ENCODE measurements around the gene SAMD3. TPM values are rescaled to one million over a fixed set of nuclear protein-coding genes. Genes with fewer than 3 reads are reported as not detected.
"Not testable (repeated sequence)": the region's sequence is repeated elsewhere in the genome, so short reads cannot be mapped to it uniquely, and the experiment has no call there.

Gene SAMD3
- total and polyA plus RNA-seq, 8 donors = 0.19 to 5.9 (median 1.4) TPM

- no peaks in the 10 kb centered on the region for H3K27me3 ChIP-seq
- ATAC-seq (no peak), FAIRE-seq (no peak), DNase-seq (no peak)
- intact Hi-C loops (cut with DNase I) = no loop called here
- H3K27ac ChIP-seq = no peak overlapping the region
- TF ChIP-seq, protein P1, sequence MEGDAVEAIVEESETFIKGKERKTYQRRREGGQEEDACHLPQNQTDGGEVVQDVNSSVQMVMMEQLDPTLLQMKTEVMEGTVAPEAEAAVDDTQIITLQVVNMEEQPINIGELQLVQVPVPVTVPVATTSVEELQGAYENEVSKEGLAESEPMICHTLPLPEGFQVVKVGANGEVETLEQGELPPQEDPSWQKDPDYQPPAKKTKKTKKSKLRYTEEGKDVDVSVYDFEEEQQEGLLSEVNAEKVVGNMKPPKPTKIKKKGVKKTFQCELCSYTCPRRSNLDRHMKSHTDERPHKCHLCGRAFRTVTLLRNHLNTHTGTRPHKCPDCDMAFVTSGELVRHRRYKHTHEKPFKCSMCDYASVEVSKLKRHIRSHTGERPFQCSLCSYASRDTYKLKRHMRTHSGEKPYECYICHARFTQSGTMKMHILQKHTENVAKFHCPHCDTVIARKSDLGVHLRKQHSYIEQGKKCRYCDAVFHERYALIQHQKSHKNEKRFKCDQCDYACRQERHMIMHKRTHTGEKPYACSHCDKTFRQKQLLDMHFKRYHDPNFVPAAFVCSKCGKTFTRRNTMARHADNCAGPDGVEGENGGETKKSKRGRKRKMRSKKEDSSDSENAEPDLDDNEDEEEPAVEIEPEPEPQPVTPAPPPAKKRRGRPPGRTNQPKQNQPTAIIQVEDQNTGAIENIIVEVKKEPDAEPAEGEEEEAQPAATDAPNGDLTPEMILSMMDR (IDR thresholded peaks at IDR 0.05) = no peak
- H3K4me1 ChIP-seq = no peaks in the 10 kb centered on the region
- no peak overlapping the region for H3K4me3 ChIP-seq
- 53 to 67% methylated on average over 3 of the region's 3 CpGs for WGBS, 2 donors
- H3K36me3 ChIP-seq = no peaks in the 10 kb centered on the region
- no peaks in the 10 kb centered on the region for H3K9me3 ChIP-seq
These were observed 37.1 kb downstream of the SAMD3 start for GRCh38 chr6:130185658-130186057.

GRCh38 chr6:130183271-130184222 lies 39.2 kb downstream of the SAMD3 start:
- ATAC-seq (no peak), DNase-seq (no peak), FAIRE-seq (no peak)
- WGBS, 2 donors = 81 to 87% methylated on average over 9 of the region's 9 CpGs
- Histone ChIP-seq H3K4me1 (no peaks in the 10 kb centered on the region), H3K27ac (no peak overlapping the region), H3K36me3 (no peaks in the 10 kb centered on the region), H3K4me3 (no peak overlapping the region), H3K9me3 (no peaks in the 10 kb centered on the region), H3K27me3 (no peaks in the 10 kb centered on the region)
- intact Hi-C loops (cut with DNase I) = no loop called here
- TF ChIP-seq, protein P1 (IDR thresholded peaks at IDR 0.05) = no peak

GRCh38 chr6:130182466-130182865 lies 40.3 kb downstream of the SAMD3 start:
- no peak for FAIRE-seq
- no peak overlapping the region for H3K4me3 ChIP-seq
- no peaks in the 10 kb centered on the region for H3K9me3 ChIP-seq
- no peaks in the 10 kb centered on the region for H3K4me1 ChIP-seq
- no peaks in the 10 kb centered on the region for H3K36me3 ChIP-seq
- intact Hi-C loops (cut with DNase I) = no loop called here
- TF ChIP-seq, protein P1 (IDR thresholded peaks at IDR 0.05) = no peak
- H3K27ac ChIP-seq = no peak overlapping the region
- ATAC-seq = no peak
- no peaks in the 10 kb centered on the region for H3K27me3 ChIP-seq
- no peak for DNase-seq

DNA sequence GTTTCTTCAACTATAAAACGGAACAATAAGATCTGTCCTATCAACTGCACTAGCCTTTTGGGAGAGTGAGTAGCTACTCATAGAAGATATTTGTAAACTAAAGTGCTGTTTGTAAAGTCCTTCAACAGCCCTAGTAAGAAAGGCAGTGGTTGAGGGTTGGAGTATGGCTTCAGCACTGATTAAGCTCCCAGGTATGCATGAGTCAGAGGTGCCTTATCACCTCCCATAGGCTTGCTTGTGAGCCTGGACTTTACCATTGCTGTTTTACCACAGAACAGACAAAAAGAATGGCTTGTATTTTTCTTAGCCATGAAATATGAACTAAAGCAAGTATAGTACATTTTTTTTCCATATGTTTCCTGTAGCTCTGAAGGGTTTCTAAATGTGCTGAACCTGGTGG lies 44.1 kb downstream of the SAMD3 start:
- Histone ChIP-seq H3K27ac (no peak overlapping the region), H3K27me3 (no peaks in the 10 kb centered on the region), H3K4me1 (no peaks in the 10 kb centered on the region), H3K9me3 (no peaks in the 10 kb centered on the region), H3K36me3 (no peaks in the 10 kb centered on the region), H3K4me3 (no peak overlapping the region)
- peak in 1 of 6 donors; percentile 21 for DNase-seq
- TF ChIP-seq, protein P1 (IDR thresholded peaks at IDR 0.05) = no peak
- peak in 2 of 4 donors; percentile 45 to 82 for ATAC-seq
- WGBS, 2 donors = 82 to 85% methylated on average over 1 of the region's 1 CpG
- FAIRE-seq = no peak
- intact Hi-C loops (cut with DNase I) = no loop called here

DNA sequence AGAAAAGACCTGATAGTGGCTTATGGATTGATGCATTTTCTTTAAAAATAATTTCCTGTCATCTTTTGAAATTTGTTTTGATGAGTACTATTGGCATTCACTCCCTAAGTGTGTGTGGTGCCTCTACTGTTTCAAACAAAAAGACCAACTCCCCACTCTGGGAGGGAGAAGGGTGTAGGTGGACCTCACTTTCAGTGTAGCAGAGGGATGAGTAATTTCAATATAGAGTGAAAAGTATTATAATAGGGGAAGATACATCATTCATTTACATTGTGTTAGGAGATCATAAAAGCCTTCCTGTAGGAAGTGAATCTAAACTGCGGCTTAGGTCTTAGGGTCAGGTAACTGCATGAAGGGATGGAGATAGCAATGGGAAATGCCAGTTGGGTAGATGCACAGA lies 46.4 kb downstream of the SAMD3 start:
- no peaks in the 10 kb centered on the region for H3K4me1 ChIP-seq
- H3K27me3 ChIP-seq = no peaks in the 10 kb centered on the region
- H3K36me3 ChIP-seq = no peaks in the 10 kb centered on the region
- intact Hi-C loops (cut with DNase I) = no loop called here
- no peak for ATAC-seq
- 86 to 95% methylated on average over 1 of the region's 1 CpG for WGBS, 2 donors
- no peaks in the 10 kb centered on the region for H3K9me3 ChIP-seq
- H3K27ac ChIP-seq = no peak overlapping the region
- FAIRE-seq = no peak
- TF ChIP-seq, protein P1 (IDR thresholded peaks at IDR 0.05) = no peak
- H3K4me3 ChIP-seq = no peak overlapping the region
- DNase-seq = no peak

DNA sequence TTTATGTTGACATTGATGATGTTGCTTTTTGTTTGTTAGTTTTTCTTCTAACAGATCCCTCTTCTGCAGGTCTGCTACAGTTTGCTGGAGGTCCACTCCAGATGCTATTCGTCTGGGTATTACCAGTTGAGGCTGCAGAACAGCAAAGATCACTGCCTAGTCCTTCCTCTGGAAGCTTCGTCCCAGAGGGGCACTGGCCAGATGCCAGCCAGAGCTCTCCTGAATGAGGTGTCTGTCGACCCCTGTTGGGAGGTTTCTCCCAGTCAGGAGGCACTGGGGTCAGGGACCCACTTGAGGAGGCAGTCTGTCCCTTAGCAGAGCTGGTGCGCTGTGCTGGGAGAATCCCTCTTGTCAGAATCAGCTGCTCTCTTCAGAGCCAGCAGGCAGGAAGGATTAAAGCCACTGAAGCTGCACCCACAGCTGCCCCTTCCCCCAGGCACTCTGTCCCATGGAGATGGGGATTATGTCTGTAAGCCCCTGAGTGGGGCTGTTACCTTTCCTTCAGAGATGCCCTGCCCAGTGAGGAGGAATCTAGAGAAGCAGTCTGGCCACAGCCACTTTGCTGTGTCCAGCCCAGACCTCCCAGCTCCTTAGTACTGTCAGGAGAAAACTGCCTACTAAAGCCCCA lies 49.3 kb downstream of the SAMD3 start:
- H3K4me1 ChIP-seq; H3K36me3 ChIP-seq; intact Hi-C loops (cut with DNase I); H3K27me3 ChIP-seq; FAIRE-seq; H3K9me3 ChIP-seq; H3K4me3 ChIP-seq; H3K27ac ChIP-seq; ATAC-seq: not testable (repeated sequence)
- WGBS, 2 donors = 61% methylated on average over 4 of the region's 4 CpGs
- DNase-seq = peak in 1 of 6 donors; percentile 54

DNA sequence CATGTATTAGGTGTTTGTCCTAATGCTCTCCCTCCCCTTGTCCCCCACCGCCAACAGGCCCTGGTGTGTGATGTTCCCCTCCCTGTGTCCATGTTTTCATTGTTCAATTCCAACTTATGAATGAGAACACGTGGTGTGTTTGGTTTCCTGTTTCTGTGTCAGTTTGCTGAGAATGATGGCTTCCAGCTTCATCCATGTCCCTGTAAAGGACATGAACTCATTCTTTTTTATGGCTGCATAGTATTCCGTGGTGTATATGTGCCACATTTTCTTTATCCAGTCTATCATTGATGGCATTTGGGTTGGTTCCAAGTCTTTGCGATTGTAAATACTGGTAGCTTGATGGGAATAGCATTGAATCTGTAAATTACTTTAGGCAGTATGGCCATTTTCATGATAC lies 52.6 kb downstream of the SAMD3 start:
- DNase-seq; FAIRE-seq; H3K27ac ChIP-seq; H3K27me3 ChIP-seq; ATAC-seq; H3K4me3 ChIP-seq; intact Hi-C loops (cut with DNase I); H3K9me3 ChIP-seq; H3K4me1 ChIP-seq; H3K36me3 ChIP-seq: not testable (repeated sequence)
- WGBS, 2 donors = 73 to 82% methylated on average over 4 of the region's 4 CpGs
